ENCODE data around the gene DENND10. TPM values are rescaled to one million over a fixed set of nuclear protein-coding genes. Genes with fewer than 3 reads are reported as not detected.
"Not testable (repeated sequence)": the region's sequence is repeated elsewhere in the genome, so short reads cannot be mapped to it uniquely, and the experiment has no call there.

The DENND10 gene
- polyA plus RNA-seq, 1 experiment = 107 TPM

- POLR2A ChIA-PET = interaction anchor here (0.7 kb wide), 2 partner anchors 54 to 64 kb away, joined by 4 to 5 read pairs; no protein-coding TSS in a partner anchor
- DNase-seq (ENCODE audit: low read depth, low spot score) = no peak
Observed at GRCh38 chr10:119133949-119134348, 30.0 kb downstream of the DENND10 start.

GRCh38 chr10:119135513-119135881 lies 31.6 kb downstream of the DENND10 start:
- ChIA-PET CTCF (interaction anchor here (0.5 to 2.3 kb wide), 3 partner anchors 48 to 75 kb away, joined by 3 to 12 read pairs (median 3); no protein-coding TSS in a partner anchor), POLR2A (interaction anchor here (0.5 to 1.5 kb wide), 2 partner anchors 31 to 61 kb away, joined by 4 to 7 read pairs; partner anchors contain the start of gene DENND10)
- H3K27me3 ChIP-seq (ENCODE audit: control insufficient read depth, insufficient read depth, low read length) = no peaks in the 10 kb centered on the region
- H3K4me3 ChIP-seq (ENCODE audit: low read depth, low read length) = no peak overlapping the region
- TF ChIP-seq CTCF (IDR thresholded peaks at IDR 0.05; ENCODE audit: low read depth, low read length) = no peak
- no peaks in the 10 kb centered on the region for H3K9me3 ChIP-seq (ENCODE audit: control insufficient read depth, insufficient read depth, low read length)
- H3K27ac ChIP-seq (ENCODE audit: low read depth, low read length) = peak overlapping the region; percentile 57
- DNase-seq (ENCODE audit: low read depth, low spot score) = peak; percentile 36

More at GRCh38 chr10:119133949-119134348, 30.0 kb downstream of the DENND10 start:
- CTCF ChIA-PET = interaction anchor here (2.3 kb wide), 1 partner anchor 66 kb away, joined by 12 read pairs; no protein-coding TSS in a partner anchor
- H3K4me3 ChIP-seq (ENCODE audit: low read depth, low read length) = no peak overlapping the region
- no peaks in the 10 kb centered on the region for H3K27me3 ChIP-seq (ENCODE audit: control insufficient read depth, insufficient read depth, low read length)
- no peak for TF ChIP-seq CTCF (IDR thresholded peaks at IDR 0.05; ENCODE audit: low read depth, low read length)
- no peaks in the 10 kb centered on the region for H3K9me3 ChIP-seq (ENCODE audit: control insufficient read depth, insufficient read depth, low read length)
- H3K27ac ChIP-seq (ENCODE audit: low read depth, low read length) = no peak overlapping the region

- DNase-seq (ENCODE audit: low read depth, low spot score) = no peak
- ChIA-PET POLR2A (interaction anchor here (0.5 to 1.5 kb wide), 3 partner anchors 32 to 62 kb away, joined by 3 to 7 read pairs (median 4); partner anchors contain the start of gene DENND10), CTCF (interaction anchor here (0.5 to 2.3 kb wide), 3 partner anchors 48 to 74 kb away, joined by 3 to 12 read pairs (median 3); no protein-coding TSS in a partner anchor)
- TF ChIP-seq CTCF (IDR thresholded peaks at IDR 0.05; ENCODE audit: low read depth, low read length) = no peak
- H3K4me3 ChIP-seq (ENCODE audit: low read depth, low read length) = no peak overlapping the region
- no peaks in the 10 kb centered on the region for H3K9me3 ChIP-seq (ENCODE audit: control insufficient read depth, insufficient read depth, low read length)
- H3K27me3 ChIP-seq (ENCODE audit: control insufficient read depth, insufficient read depth, low read length) = no peaks in the 10 kb centered on the region
- peak overlapping the region; percentile 52 for H3K27ac ChIP-seq (ENCODE audit: low read depth, low read length)
Observed at GRCh38 chr10:119136084-119136483, 32.2 kb downstream of the DENND10 start.

- H3K27ac ChIP-seq (ENCODE audit: low read depth, low read length); CTCF ChIA-PET; POLR2A ChIA-PET; H3K27me3 ChIP-seq (ENCODE audit: control insufficient read depth, insufficient read depth, low read length); DNase-seq (ENCODE audit: low read depth, low spot score); H3K9me3 ChIP-seq (ENCODE audit: control insufficient read depth, insufficient read depth, low read length); H3K4me3 ChIP-seq (ENCODE audit: low read depth, low read length): not testable (repeated sequence)
Observed at GRCh38 chr10:119137878-119138277, 34.0 kb downstream of the DENND10 start.

GRCh38 chr10:119138346-119139306 lies 34.7 kb downstream of the DENND10 start:
- ChIA-PET CTCF (interaction anchor here (0.7 kb wide), 1 partner anchor 514 kb away, joined by 8 read pairs; no protein-coding TSS in a partner anchor), POLR2A (interaction anchor here (0.7 kb wide), 1 partner anchor 34 kb away, joined by 5 read pairs; no protein-coding TSS in a partner anchor)
- DNase-seq (ENCODE audit: low read depth, low spot score) = no peak
- no peaks in the 10 kb centered on the region for H3K27me3 ChIP-seq (ENCODE audit: control insufficient read depth, insufficient read depth, low read length)
- H3K4me3 ChIP-seq (ENCODE audit: low read depth, low read length) = no peak overlapping the region
- H3K27ac ChIP-seq (ENCODE audit: low read depth, low read length) = no peak overlapping the region
- TF ChIP-seq CTCF (IDR thresholded peaks at IDR 0.05; ENCODE audit: low read depth, low read length) = no peak
- no peaks in the 10 kb centered on the region for H3K9me3 ChIP-seq (ENCODE audit: control insufficient read depth, insufficient read depth, low read length)

Measured in AG04450 (cell line).